ENCODE results near the gene TGFB1I1.

DNA sequence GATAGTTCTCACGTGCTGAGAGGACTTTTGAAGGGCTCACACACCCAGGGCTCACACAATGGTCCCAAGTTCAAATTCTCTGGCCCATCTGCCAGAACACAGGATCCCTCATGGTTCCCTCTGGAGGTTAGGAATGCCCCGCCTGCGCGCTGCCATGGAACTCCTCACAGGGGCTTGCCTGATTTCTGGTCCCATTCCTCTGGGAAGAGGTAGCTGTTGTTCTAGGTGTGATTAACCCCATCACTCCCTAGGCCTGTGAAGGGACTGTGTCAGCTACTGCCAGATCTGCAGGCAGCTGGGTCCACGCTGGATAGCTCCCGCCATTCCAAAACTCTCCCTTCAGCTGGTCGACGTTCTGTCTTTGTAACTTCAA, 15.0 kb upstream of the TGFB1I1 start:
- TF ChIP-seq, protein P1, sequence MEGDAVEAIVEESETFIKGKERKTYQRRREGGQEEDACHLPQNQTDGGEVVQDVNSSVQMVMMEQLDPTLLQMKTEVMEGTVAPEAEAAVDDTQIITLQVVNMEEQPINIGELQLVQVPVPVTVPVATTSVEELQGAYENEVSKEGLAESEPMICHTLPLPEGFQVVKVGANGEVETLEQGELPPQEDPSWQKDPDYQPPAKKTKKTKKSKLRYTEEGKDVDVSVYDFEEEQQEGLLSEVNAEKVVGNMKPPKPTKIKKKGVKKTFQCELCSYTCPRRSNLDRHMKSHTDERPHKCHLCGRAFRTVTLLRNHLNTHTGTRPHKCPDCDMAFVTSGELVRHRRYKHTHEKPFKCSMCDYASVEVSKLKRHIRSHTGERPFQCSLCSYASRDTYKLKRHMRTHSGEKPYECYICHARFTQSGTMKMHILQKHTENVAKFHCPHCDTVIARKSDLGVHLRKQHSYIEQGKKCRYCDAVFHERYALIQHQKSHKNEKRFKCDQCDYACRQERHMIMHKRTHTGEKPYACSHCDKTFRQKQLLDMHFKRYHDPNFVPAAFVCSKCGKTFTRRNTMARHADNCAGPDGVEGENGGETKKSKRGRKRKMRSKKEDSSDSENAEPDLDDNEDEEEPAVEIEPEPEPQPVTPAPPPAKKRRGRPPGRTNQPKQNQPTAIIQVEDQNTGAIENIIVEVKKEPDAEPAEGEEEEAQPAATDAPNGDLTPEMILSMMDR (IDR thresholded peaks at IDR 0.05; ENCODE audit: low read depth, low read length) = no peak
- TF ChIP-seq POLR2A (IDR thresholded peaks at IDR 0.05; ENCODE audit: extremely low read depth, insufficient read length) (no peak), MYC (IDR thresholded peaks at IDR 0.05; ENCODE audit: low read depth, low read length) (no peak)
- TF ChIP-seq, protein P2, sequence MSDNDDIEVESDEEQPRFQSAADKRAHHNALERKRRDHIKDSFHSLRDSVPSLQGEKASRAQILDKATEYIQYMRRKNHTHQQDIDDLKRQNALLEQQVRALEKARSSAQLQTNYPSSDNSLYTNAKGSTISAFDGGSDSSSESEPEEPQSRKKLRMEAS (IDR thresholded peaks at IDR 0.05; ENCODE audit: low read depth, low read length) = no peak
